RWPE1 (cell line): ENCODE measurements around the gene PRR33.

ENCODE experiments used
- CTCF ChIA-PET: fragments of 350-600 bp; sonication (Branson Sonifier 250); formaldehyde crosslinking; extraction: SDS; loops from one replicate; lab custom pipeline; 2021; lab: Yijun Ruan, JAX
- POLR2A ChIA-PET: fragments of 400-600 bp; formaldehyde crosslinking; extraction: SDS; loops from one replicate; lab custom pipeline; 2020; ENCODE audit warnings: antibody characterized with exemption; ENCODE audit not compliant: low non-redundant PET; lab: Yijun Ruan, JAX
- DNase-seq: peaks from one replicate; pipeline ENCODE4 v3.0.0; 2012; ENCODE audit warnings: low spot score
- H3K27ac ChIP-seq: fragments of 450-650 bp; 2 replicates; pipeline ENCODE4 v1.5.1; 2017
- CTCF ChIP-seq: fragments of 450-650 bp; conservative IDR thresholded peaks from 2 replicates; pipeline ENCODE4 v1.5.1; 2017; ENCODE audit warnings: low read depth, mild to moderate bottlenecking

Gene PRR33

GRCh38 chr11:1840780-1841480 lies 50.8 kb downstream of the PRR33 start:
- H3K27ac ChIP-seq, result peak overlapping the region; percentile 97
- TF ChIP-seq CTCF, result no peak
- DNase-seq, result no peak
- CTCF ChIA-PET, result interaction anchor here (0.6 to 1.2 kb wide), 2 partner anchors 41 to 210 kb away, joined by 5 read pairs; no protein-coding TSS in a partner anchor
- POLR2A ChIA-PET, result no interaction called here

- no peak for TF ChIP-seq CTCF
- no peak for DNase-seq
- H3K27ac ChIP-seq, result peak overlapping the region; percentile 97
- ChIA-PET CTCF (interaction anchor here (0.6 to 1.2 kb wide), 2 partner anchors 42 to 209 kb away, joined by 5 read pairs; no protein-coding TSS in a partner anchor), POLR2A (no interaction called here)
Observed at GRCh38 chr11:1839924-1840779, 51.5 kb downstream of the PRR33 start.

- POLR2A ChIA-PET, result no interaction called here
Observed at GRCh38 chr11:1839204-1839923, 52.3 kb downstream of the PRR33 start.

GRCh38 chr11:1838426-1839144 lies 53.1 kb downstream of the PRR33 start, which contains the start of gene TNNI2:
Gene TNNI2 (plus strand): TSS chr11:1838981. CDS start chr11:1839697, 716 bp downstream.
- peak within 1 kb of the TSS; percentile 97 for H3K27ac ChIP-seq
- POLR2A ChIA-PET, result no interaction called here
- CTCF ChIA-PET, result interaction anchor here (1.1 kb wide), 1 partner anchor 44 kb away, joined by 5 read pairs; no protein-coding TSS in a partner anchor
- TF ChIP-seq CTCF, result no peak
- no peak for DNase-seq

More at GRCh38 chr11:1839204-1839923, 52.3 kb downstream of the PRR33 start:
- no peak for TF ChIP-seq CTCF
- peak overlapping the region; percentile 97 for H3K27ac ChIP-seq
- DNase-seq, result no peak
- CTCF ChIA-PET, result interaction anchor here (1.1 kb wide), 1 partner anchor 43 kb away, joined by 5 read pairs; no protein-coding TSS in a partner anchor
